Keratinocyte (primary cell): Measurements from ENCODE around the gene SYNE1. TPM values are rescaled to one million over a fixed set of nuclear protein-coding genes. Genes with fewer than 3 reads are reported as not detected.
"Not testable (repeated sequence)": the region's sequence is repeated elsewhere in the genome, so short reads cannot be mapped to it uniquely, and the experiment has no call there.

Experiments used
- DNase-seq: peaks from one replicate; pipeline ENCODE4 v3.0.0-alpha.2; 2011; ENCODE audit warnings: low read depth, missing footprints, low spot score
- FAIRE-seq: peaks from 2 replicates; lab custom pipeline; 2011; peaks lifted over from hg19 to GRCh38; lab: Jason Lieb, UNC
- H2AFZ ChIP-seq: 2 replicates; pipeline ENCODE4 v1.6.0; 2012; ENCODE audit warnings: low read length, control low read depth, inconsistent platforms; ENCODE audit not compliant: control insufficient read depth
- H3K27ac ChIP-seq: 2 replicates; pipeline ENCODE4 v1.5.1; 2011; ENCODE audit warnings: low read length; ENCODE audit not compliant: control insufficient read depth, insufficient read depth
- H3K27me3 ChIP-seq: 3 replicates; pipeline ENCODE4 v1.6.0; 2011; ENCODE audit warnings: low read length; ENCODE audit not compliant: control insufficient read depth, insufficient read depth; ENCODE audit errors: extremely low read depth
- H3K36me3 ChIP-seq, 2 experiments: 2 replicates in 1 of 2; 3 replicates in 1 of 2; pipeline ENCODE4 v1.5.1; 2011; ENCODE audit warnings: low read length in 2 of 2, mild to moderate bottlenecking in 1 of 2; ENCODE audit not compliant: control insufficient read depth in 2 of 2, insufficient read depth in 2 of 2; ENCODE audit errors: extremely low read depth in 1 of 2
- H3K4me1 ChIP-seq: 3 replicates; pipeline ENCODE4 v1.5.1; 2011; ENCODE audit warnings: low read length; ENCODE audit not compliant: control insufficient read depth, insufficient read depth; ENCODE audit errors: extremely low read depth
- H3K4me2 ChIP-seq: 3 replicates; pipeline ENCODE4 v1.6.0; 2011; ENCODE audit warnings: low read depth, low read length; ENCODE audit not compliant: control insufficient read depth, insufficient read depth; ENCODE audit errors: extremely low read depth
- H3K4me3 ChIP-seq, 3 experiments: fragments of 200-600 bp in 1 of 3; sonication (generic) in 1 of 3; 2 replicates in 2 of 3; 3 replicates in 1 of 3; pipeline ENCODE4 v1.5.1; 2011 to 2016; ENCODE audit warnings: low read length in 3 of 3, mild to moderate bottlenecking in 3 of 3, control low read depth in 2 of 3, inconsistent platforms in 1 of 3, low read depth in 1 of 3, mixed read lengths in 1 of 3, mixed run types in 1 of 3, moderate library complexity in 1 of 3; ENCODE audit not compliant: control insufficient read depth in 2 of 3, insufficient read depth in 2 of 3; ENCODE audit errors: extremely low read depth in 1 of 3
- H3K79me2 ChIP-seq: 2 replicates; pipeline ENCODE4 v1.6.0; 2012; ENCODE audit warnings: low read length; ENCODE audit not compliant: control insufficient read depth, insufficient read depth
- H3K9ac ChIP-seq: 3 replicates; pipeline ENCODE4 v1.6.0; 2011; ENCODE audit warnings: low read length; ENCODE audit not compliant: control insufficient read depth, insufficient read depth; ENCODE audit errors: extremely low read depth
- H3K9me1 ChIP-seq: 3 replicates; pipeline ENCODE4 v1.6.0; 2011; ENCODE audit warnings: low read length; ENCODE audit not compliant: control insufficient read depth, insufficient read depth; ENCODE audit errors: extremely low read depth
- H3K9me3 ChIP-seq: 2 replicates; pipeline ENCODE4 v1.5.1; 2012; ENCODE audit warnings: low read depth, low read length; ENCODE audit not compliant: control insufficient read depth
- H4K20me1 ChIP-seq: 3 replicates; pipeline ENCODE4 v1.6.0; 2011; ENCODE audit warnings: low read length; ENCODE audit not compliant: control insufficient read depth, insufficient read depth; ENCODE audit errors: extremely low read depth
- CTCF ChIP-seq, 3 experiments: IDR thresholded peaks in 1 of 3; conservative IDR thresholded peaks in 1 of 3; optimal IDR thresholded peaks in 1 of 3; 2 replicates in 2 of 3; 3 replicates in 1 of 3; pipeline versions ENCODE3 to v1.5.1; 2011; ENCODE audit warnings: low read length in 3 of 3, mild to moderate bottlenecking in 3 of 3, moderate library complexity in 2 of 3, control low read depth in 1 of 3, inconsistent platforms in 1 of 3; ENCODE audit not compliant: insufficient read depth in 2 of 3; ENCODE audit errors: extremely low read depth in 1 of 3
- EZH2 ChIP-seq: IDR thresholded peaks from one replicate; pipeline ENCODE4 v1.6.1; 2012; ENCODE audit warnings: inconsistent platforms, mild to moderate bottlenecking, low read length, moderate library complexity
- dilution Hi-C: fragments of 300-500 bp; cut with MboI; formaldehyde crosslinking; loops from one replicate; pipeline ENCODE4 v1.7.0; 2020; ENCODE audit warnings: low sequenced_read_pairs; ENCODE audit not compliant: extremely low pct_ligation_motif_present
- polyA plus RNA-seq, 5 experiments: library from polyadenylated mRNA; depleted of rRNA in 3 of 5; stranded (reverse) in 3 of 5; stranded (forward) in 1 of 5; unstranded in 1 of 5; fragments of >200 nt; gene quantifications; 1 replicate in 1 of 5; 2 replicates in 3 of 5; 3 replicates in 1 of 5; pipeline versions ENCODE4 v1.2.1 to v1.2.3, GENCODE V29; 2011 to 2012; ENCODE audit warnings: missing spikeins in 2 of 5, low read depth in 1 of 5, low replicate concordance in 1 of 5

Gene SYNE1
- polyA plus RNA-seq, 1 donor (not counting 4 experiments of a cell fraction or from before 2014, with no cell fraction given), result 4.0 TPM

- no peak overlapping the region for H3K4me3 ChIP-seq
Observed at GRCh38 chr6:152661776-152662175, 24.6 kb upstream of the SYNE1 start.

GRCh38 chr6:152651986-152652385 is 14.8 kb upstream of the SYNE1 start:
- TF ChIP-seq CTCF (optimal IDR thresholded peaks at IDR 0.05 in 1 of 3, IDR thresholded peaks at IDR 0.05 in 1 of 3, conservative IDR thresholded peaks at IDR 0.05 in 1 of 3; ENCODE audit: extremely low read depth in 1 of 3, insufficient read depth in 2 of 3, low read length in 3 of 3) (no peak), EZH2 (no peak)
- Histone ChIP-seq H3K4me2 (no peak overlapping the region), H3K27me3 (no peaks in the 10 kb centered on the region), H3K9me3 (no peaks in the 10 kb centered on the region), H3K9ac (no peak overlapping the region), H2AFZ (no peak overlapping the region), H4K20me1 (no peaks in the 10 kb centered on the region), H3K36me3 (no peaks in the 10 kb centered on the region), H3K9me1 (no peaks in the 10 kb centered on the region), H3K27ac (no peak overlapping the region), H3K4me3 (no peak overlapping the region), H3K79me2 (no peaks in the 10 kb centered on the region), H3K4me1 (no peaks in the 10 kb centered on the region)
- DNase-seq, result no peak
- dilution Hi-C loops, result no loop called here
- FAIRE-seq, result no peak

More at GRCh38 chr6:152661776-152662175, 24.6 kb upstream of the SYNE1 start:
- Histone ChIP-seq H4K20me1 (no peaks in the 10 kb centered on the region), H2AFZ (no peak overlapping the region), H3K9ac (no peak overlapping the region), H3K4me1 (no peaks in the 10 kb centered on the region), H3K9me3 (no peaks in the 10 kb centered on the region), H3K9me1 (no peaks in the 10 kb centered on the region), H3K4me2 (no peak overlapping the region), H3K27me3 (no peaks in the 10 kb centered on the region), H3K79me2 (no peaks in the 10 kb centered on the region), H3K27ac (no peak overlapping the region), H3K36me3 (no peaks in the 10 kb centered on the region)
- DNase-seq (no peak), FAIRE-seq (no peak)
- TF ChIP-seq EZH2, result no peak
- dilution Hi-C loops, result no loop called here

GRCh38 chr6:152648105-152648504 is 10.9 kb upstream of the SYNE1 start:
- Histone ChIP-seq H3K4me3 (no peak overlapping the region), H3K27me3 (no peaks in the 10 kb centered on the region), H3K36me3 (no peaks in the 10 kb centered on the region), H3K4me2 (no peak overlapping the region), H3K79me2 (no peaks in the 10 kb centered on the region), H3K9me3 (no peaks in the 10 kb centered on the region), H3K9me1 (no peaks in the 10 kb centered on the region), H3K4me1 (no peaks in the 10 kb centered on the region), H3K9ac (no peak overlapping the region), H4K20me1 (no peaks in the 10 kb centered on the region), H2AFZ (no peak overlapping the region), H3K27ac (no peak overlapping the region)
- dilution Hi-C loops, result no loop called here
- TF ChIP-seq EZH2 (no peak), CTCF (optimal IDR thresholded peaks at IDR 0.05 in 1 of 3, IDR thresholded peaks at IDR 0.05 in 1 of 3, conservative IDR thresholded peaks at IDR 0.05 in 1 of 3; ENCODE audit: extremely low read depth in 1 of 3, insufficient read depth in 2 of 3, low read length in 3 of 3) (no peak)
- DNase-seq, result no peak
- FAIRE-seq, result no peak

- H3K79me2 ChIP-seq, H3K27ac ChIP-seq, H3K9me3 ChIP-seq, H3K27me3 ChIP-seq, H3K4me3 ChIP-seq, H3K9me1 ChIP-seq, DNase-seq, H4K20me1 ChIP-seq, dilution Hi-C loops, H3K36me3 ChIP-seq, FAIRE-seq, H3K4me2 ChIP-seq, H2AFZ ChIP-seq, H3K4me1 ChIP-seq, H3K9ac ChIP-seq: not testable (repeated sequence)
Observed at GRCh38 chr6:152646732-152647131, 9.6 kb upstream of the SYNE1 start.
